ENCODE measurements around the gene PLXNA1. TPM values are rescaled to one million over a fixed set of nuclear protein-coding genes. Genes with fewer than 3 reads are reported as not detected.
A peak's percentile ranks its signal among the peaks of the same experiment; 100 is the strongest.

The PLXNA1 gene
- polyA plus RNA-seq, 1 of the 3 experiments (the other 2 are of a cell fraction), result 48.1 TPM

DNA sequence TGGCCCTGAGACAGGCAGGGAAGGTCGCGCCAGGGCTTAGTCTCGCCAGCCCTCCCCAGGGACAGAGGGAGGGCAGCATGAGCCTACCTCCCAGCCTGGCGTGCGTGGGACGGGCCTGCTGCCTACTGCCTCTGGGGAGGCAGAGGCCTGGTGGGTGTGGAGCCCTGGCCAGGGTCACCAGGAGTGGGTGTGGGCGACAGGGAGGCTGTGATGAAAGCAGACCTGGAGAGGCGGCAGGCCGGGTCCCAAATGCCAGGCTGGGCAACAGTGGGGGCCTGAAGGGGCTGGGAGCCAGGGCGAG is 33.1 kb downstream of the PLXNA1 start:
- H3K4me1 ChIP-seq (ENCODE audit: control insufficient read depth in 1 of 2, insufficient read depth in 2 of 2, low read depth in 1 of 2, low read length in 1 of 2), result peaks cover 10 to 39% of the 10 kb centered on the region in 2 experiments; a peak in 2 of 4 replicates
- TF ChIP-seq ZBTB33 (IDR thresholded peaks at IDR 0.05; ENCODE audit: borderline replicate concordance, low read depth), result no peak
- TF ChIP-seq, protein P1, sequence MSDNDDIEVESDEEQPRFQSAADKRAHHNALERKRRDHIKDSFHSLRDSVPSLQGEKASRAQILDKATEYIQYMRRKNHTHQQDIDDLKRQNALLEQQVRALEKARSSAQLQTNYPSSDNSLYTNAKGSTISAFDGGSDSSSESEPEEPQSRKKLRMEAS (IDR thresholded peaks at IDR 0.05; ENCODE audit: low read depth), result no peak
- TF ChIP-seq FOSL2 (IDR thresholded peaks at IDR 0.05; ENCODE audit: borderline replicate concordance, low read depth), result no peak
- no peak for TF ChIP-seq EP300 (IDR thresholded peaks at IDR 0.05; ENCODE audit: borderline replicate concordance in 1 of 2, low read depth in 1 of 2, low read length in 1 of 2)
- TF ChIP-seq, protein P2, sequence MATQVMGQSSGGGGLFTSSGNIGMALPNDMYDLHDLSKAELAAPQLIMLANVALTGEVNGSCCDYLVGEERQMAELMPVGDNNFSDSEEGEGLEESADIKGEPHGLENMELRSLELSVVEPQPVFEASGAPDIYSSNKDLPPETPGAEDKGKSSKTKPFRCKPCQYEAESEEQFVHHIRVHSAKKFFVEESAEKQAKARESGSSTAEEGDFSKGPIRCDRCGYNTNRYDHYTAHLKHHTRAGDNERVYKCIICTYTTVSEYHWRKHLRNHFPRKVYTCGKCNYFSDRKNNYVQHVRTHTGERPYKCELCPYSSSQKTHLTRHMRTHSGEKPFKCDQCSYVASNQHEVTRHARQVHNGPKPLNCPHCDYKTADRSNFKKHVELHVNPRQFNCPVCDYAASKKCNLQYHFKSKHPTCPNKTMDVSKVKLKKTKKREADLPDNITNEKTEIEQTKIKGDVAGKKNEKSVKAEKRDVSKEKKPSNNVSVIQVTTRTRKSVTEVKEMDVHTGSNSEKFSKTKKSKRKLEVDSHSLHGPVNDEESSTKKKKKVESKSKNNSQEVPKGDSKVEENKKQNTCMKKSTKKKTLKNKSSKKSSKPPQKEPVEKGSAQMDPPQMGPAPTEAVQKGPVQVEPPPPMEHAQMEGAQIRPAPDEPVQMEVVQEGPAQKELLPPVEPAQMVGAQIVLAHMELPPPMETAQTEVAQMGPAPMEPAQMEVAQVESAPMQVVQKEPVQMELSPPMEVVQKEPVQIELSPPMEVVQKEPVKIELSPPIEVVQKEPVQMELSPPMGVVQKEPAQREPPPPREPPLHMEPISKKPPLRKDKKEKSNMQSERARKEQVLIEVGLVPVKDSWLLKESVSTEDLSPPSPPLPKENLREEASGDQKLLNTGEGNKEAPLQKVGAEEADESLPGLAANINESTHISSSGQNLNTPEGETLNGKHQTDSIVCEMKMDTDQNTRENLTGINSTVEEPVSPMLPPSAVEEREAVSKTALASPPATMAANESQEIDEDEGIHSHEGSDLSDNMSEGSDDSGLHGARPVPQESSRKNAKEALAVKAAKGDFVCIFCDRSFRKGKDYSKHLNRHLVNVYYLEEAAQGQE (IDR thresholded peaks at IDR 0.05; ENCODE audit: low read depth, low read length), result no peak
- TF ChIP-seq TEAD4 (IDR thresholded peaks at IDR 0.05; ENCODE audit: borderline replicate concordance, insufficient read depth), result no peak
- no peak for TF ChIP-seq RCOR1 (IDR thresholded peaks at IDR 0.05; ENCODE audit: low read length)
- TF ChIP-seq EZH2phosphoT487 (IDR thresholded peaks at IDR 0.05; ENCODE audit: borderline replicate concordance, low read depth), result no peak
- no peak for TF ChIP-seq NRF1 (IDR thresholded peaks at IDR 0.05; ENCODE audit: low read depth, low read length)
- TF ChIP-seq RAD21 (IDR thresholded peaks at IDR 0.05; ENCODE audit: low read length), result no peak
- no peak for TF ChIP-seq FOXJ3 (CRISPR knock-in tag; IDR thresholded peaks at IDR 0.05)
- no peak for TF ChIP-seq FOXM1 (IDR thresholded peaks at IDR 0.05; ENCODE audit: low read depth)
- no peak for TF ChIP-seq IRF3 (IDR thresholded peaks at IDR 0.05; ENCODE audit: low read depth, low read length)
- no peak for TF ChIP-seq YY1 (IDR thresholded peaks at IDR 0.05; ENCODE audit: low read depth)
- H4K20me1 ChIP-seq (ENCODE audit: insufficient read depth), result 0 out of 2 replicates have a peak, but pooled peaks cover 2% of the 10 kb centered on the region
- WGBS (ENCODE audit: low lambda C conversion rate), result 100% methylated on average over 2 of the region's 10 CpGs
- H3K36me3 ChIP-seq (replicated peaks in 1 of 2; ENCODE audit: control insufficient read depth in 1 of 2, insufficient read depth in 2 of 2, low read length in 1 of 2), result peaks cover 12 to 84% of the 10 kb centered on the region in 2 experiments
- H3K9me3 ChIP-seq, result no peaks in the 10 kb centered on the region
- H3K79me2 ChIP-seq (ENCODE audit: insufficient read depth), result no peaks in the 10 kb centered on the region
- no peak overlapping the region for H3K4me3 ChIP-seq (ENCODE audit: low read depth in 2 of 2, low read length in 1 of 2)
- H3K27ac ChIP-seq (ENCODE audit: low read depth in 2 of 2, low read length in 1 of 2), result peak overlapping the region in 1 of 2 experiments; percentile 16; a peak in 1 of 4 replicates
- POLR2A ChIA-PET, result interaction anchor here (0.8 kb wide), 1 partner anchor 58 kb away, joined by 3 read pairs; no protein-coding TSS in a partner anchor
- H3K9ac ChIP-seq, result no peak overlapping the region
- DNase-seq, result no peak
- CTCF ChIA-PET, result interaction anchor here (1.1 to 1.4 kb wide), 4 partner anchors 9 to 166 kb away, joined by 3 read pairs; no protein-coding TSS in a partner anchor
- H3F3A ChIP-seq (replicated peaks; ENCODE audit: insufficient read depth), result no peaks in the 10 kb centered on the region
- no peak overlapping the region for H3K4me2 ChIP-seq
- H3K27me3 ChIP-seq (ENCODE audit: insufficient read depth), result no peaks in the 10 kb centered on the region
- H2AFZ ChIP-seq (ENCODE audit: low read depth), result no peak overlapping the region
- H3K9me2 ChIP-seq, result no peaks in the 10 kb centered on the region

Measured in SK-N-SH (cell line).